Measurements from ENCODE around the gene DYRK1A. TPM values are rescaled to one million over a fixed set of nuclear protein-coding genes. Genes with fewer than 3 reads are reported as not detected.

DYRK1A gene
- total RNA-seq, 1 donor from 2014 or later = 88.8 TPM

GRCh38 chr21:37383784-37384311 is 17.3 kb downstream of the DYRK1A start:
- intact Hi-C loops (cut with micrococcal nuclease) = loop anchor here (2.0 kb wide), 1 partner anchor 13 kb away; no protein-coding TSS in a partner anchor

DNA sequence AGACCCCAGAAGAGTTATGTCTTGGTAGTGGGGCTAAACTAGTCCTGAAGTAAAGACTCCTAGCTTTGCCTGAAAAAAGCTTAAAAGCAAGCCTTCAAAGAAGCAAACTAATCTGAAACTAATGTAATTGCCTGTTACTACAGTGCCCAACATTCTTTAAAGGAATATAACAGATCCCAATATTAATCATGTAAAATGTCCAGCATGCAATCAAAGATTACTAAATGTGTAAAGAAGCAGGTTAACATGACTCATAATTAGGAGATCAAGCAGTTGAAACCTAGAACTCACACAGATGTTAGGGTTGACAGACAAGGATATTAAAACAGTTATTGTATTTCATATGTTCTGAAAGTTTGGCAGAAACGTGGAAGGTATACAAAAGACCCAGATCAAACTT is 17.8 kb downstream of the DYRK1A start:
- intact Hi-C loops (cut with micrococcal nuclease) = loop anchor here (2.0 kb wide), 1 partner anchor 14 kb away; no protein-coding TSS in a partner anchor

GRCh38 chr21:37385179-37385765 is 18.7 kb downstream of the DYRK1A start:
- intact Hi-C loops (cut with micrococcal nuclease) = loop anchor here (2.0 kb wide), 1 partner anchor 14 kb away; no protein-coding TSS in a partner anchor

- intact Hi-C loops (cut with micrococcal nuclease) = no loop called here
These were observed 19.6 kb downstream of the DYRK1A start for GRCh38 chr21:37386151-37386550.

GRCh38 chr21:37389456-37389855 is 22.9 kb downstream of the DYRK1A start:
- intact Hi-C loops (cut with micrococcal nuclease) = no loop called here

DNA sequence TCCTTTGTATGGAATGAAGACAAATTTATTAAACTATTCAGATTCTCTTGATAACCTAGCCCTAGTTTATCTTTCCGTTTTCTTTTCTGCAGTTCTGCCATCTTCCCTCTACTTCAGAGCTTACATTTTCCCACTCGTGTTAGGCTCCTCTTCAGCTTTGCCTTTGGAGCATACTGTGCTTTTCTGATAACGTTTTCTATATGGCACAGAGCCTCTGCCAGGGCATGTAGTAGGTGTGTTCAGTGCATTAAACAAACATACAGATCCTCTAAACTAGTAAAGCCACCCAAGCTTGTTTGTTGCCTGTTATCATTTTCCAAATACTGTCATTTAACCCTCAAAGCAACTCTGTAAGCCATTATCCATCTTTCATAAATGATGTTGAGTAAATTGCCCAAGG is 25.1 kb downstream of the DYRK1A start:
- intact Hi-C loops (cut with micrococcal nuclease) = loop anchor here (2.0 kb wide), 1 partner anchor 13 kb away; no protein-coding TSS in a partner anchor

DNA sequence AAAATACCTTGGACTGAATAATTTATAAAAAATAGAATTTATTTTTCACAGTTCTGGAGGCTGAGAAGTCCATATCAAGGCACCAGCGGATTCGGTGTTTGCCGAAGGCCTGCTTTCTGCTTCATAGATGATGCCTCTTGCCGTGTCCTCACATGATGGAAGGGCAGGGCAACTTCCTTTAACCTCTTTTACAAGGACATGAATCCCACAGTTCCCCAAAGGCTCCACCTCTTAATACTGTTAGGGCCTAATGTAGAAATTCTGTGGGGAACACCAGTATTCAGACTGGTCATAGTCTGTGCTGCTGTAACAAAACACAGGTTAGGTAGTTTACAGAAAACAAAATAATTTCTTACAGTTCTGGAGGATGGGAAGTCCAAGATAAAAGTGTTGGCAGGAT is 25.9 kb downstream of the DYRK1A start:
- intact Hi-C loops (cut with micrococcal nuclease) = loop anchor here (2.0 kb wide), 1 partner anchor 14 kb away; no protein-coding TSS in a partner anchor

DNA sequence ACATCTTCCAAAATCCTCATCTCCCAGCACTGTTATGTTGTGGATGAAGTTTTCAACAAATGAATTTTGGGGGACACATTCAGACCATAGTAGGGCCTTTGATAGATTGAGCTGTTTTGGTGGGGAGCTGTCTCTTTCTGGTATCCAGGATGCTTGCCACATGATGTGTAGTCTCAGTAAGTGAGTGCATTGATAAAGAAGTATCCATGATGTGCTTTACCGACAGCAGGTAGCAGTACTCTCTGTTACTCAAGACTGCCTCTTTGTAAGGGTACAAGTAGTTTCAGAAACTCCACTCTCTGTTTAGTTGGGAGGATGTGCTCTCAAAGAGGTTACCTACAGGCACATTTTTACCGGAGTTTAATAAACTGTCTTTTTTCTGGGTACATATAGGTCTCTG is 26.5 kb downstream of the DYRK1A start:
- intact Hi-C loops (cut with micrococcal nuclease) = loop anchor here (2.0 kb wide), 1 partner anchor 14 kb away; no protein-coding TSS in a partner anchor

DNA sequence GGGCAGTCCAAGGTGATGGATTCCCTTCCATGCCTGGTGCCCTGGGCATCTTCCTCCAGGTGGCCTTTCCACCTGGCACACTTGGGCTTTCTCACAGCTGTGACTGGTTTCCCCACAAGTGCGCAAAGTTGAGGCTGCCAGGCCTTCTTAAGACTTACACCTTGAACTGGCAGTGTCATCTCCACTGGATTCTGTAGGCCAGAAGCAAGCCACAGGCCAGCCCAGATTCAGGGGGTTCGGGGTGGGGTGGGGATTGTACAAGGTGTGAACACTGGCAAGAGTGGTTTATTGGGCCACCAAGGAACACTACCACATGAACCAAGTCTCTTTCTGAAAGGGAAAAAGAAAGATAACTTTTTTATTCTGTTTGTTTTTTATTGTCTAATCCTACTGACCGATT is 27.2 kb downstream of the DYRK1A start:
- intact Hi-C loops (cut with micrococcal nuclease) = loop anchor here (2.0 kb wide), 1 partner anchor 15 kb away; no protein-coding TSS in a partner anchor

- intact Hi-C loops (cut with micrococcal nuclease) = no loop called here
These were observed 29.4 kb downstream of the DYRK1A start for GRCh38 chr21:37395961-37396360.

GRCh38 chr21:37396855-37397254 is 30.3 kb downstream of the DYRK1A start:
- intact Hi-C loops (cut with micrococcal nuclease) = no loop called here

DNA sequence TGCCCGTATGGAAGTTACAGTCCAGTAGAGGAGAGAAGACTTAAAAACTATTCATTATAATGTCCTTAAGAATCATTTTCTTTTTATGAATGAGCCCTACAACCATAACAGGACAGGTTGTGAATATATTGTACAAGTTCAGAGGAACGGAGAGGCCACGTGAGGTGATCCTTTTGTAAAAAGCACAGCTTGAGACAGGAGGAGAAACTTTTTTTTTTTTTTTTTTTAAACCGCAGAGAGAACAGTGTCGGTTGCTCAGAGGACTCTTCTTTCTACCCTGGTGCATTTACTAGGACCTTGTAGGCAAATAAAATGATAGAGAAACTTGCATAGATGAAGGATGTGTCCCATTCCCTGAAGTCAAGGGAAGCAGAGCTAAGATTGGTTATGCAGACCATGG is 32.1 kb downstream of the DYRK1A start:
- intact Hi-C loops (cut with micrococcal nuclease) = no loop called here

DNA sequence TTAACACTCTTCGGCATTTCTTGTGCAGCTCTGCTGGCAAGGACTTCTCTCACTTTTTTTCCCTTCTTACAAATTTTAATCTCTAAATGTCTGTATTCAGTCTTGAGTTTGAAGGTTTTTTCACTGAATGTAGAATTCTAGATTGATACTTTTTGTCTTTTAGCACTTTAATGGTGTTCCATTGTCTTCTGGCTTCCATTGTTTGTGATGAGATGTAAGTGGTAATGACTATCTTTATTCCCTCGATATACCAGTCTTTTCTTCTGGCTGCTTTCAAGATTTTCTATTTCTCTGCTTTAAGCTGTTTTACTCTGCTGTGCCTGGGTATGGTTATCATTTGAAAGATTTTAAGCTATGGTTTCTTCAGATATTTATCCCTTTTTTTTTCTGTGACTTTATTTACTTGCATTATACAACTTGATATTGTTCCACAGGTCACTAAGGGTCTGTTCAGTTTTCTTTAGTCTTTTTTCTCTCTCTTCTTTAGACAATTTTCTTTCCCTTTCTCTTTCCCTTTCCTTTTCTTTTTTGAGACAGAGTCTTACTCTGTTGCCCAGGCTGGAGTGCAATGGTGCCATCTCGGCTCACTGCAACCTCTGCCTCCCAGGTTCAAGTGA is 35.8 kb downstream of the DYRK1A start:
- intact Hi-C loops (cut with micrococcal nuclease) = no loop called here

- intact Hi-C loops (cut with micrococcal nuclease) = loop anchor here (5.0 kb wide), 1 partner anchor 33 kb away; no protein-coding TSS in a partner anchor
These were observed 39.1 kb downstream of the DYRK1A start for GRCh38 chr21:37405629-37406028.

GRCh38 chr21:37407719-37408420 is 41.3 kb downstream of the DYRK1A start:
- intact Hi-C loops (cut with micrococcal nuclease) = loop anchor here (5.0 kb wide), 1 partner anchor 36 kb away; no protein-coding TSS in a partner anchor

- intact Hi-C loops (cut with micrococcal nuclease) = loop anchor here (5.0 kb wide), 1 partner anchor 36 kb away; no protein-coding TSS in a partner anchor
These were observed 42.1 kb downstream of the DYRK1A start for GRCh38 chr21:37408464-37409193.

DNA sequence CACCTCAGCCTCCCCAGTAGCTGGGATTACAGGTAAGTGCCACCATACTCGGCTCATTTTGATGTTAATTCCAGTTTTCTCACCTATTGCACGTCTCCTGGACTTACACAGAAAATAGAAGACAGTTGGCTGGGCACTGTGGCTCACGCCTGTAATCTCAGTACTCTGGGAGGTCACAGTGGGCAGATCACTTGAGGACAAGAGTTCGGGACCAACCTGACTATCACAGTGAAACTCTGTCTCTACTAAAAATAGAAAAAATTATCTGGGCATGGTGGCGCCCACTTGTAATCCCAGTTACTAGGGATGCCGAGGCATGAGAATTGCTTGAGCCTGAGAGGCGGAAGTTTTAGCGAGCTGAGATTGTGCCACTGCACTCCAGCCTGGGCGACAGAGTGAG is 44.1 kb downstream of the DYRK1A start:
- intact Hi-C loops (cut with micrococcal nuclease) = no loop called here

DNA sequence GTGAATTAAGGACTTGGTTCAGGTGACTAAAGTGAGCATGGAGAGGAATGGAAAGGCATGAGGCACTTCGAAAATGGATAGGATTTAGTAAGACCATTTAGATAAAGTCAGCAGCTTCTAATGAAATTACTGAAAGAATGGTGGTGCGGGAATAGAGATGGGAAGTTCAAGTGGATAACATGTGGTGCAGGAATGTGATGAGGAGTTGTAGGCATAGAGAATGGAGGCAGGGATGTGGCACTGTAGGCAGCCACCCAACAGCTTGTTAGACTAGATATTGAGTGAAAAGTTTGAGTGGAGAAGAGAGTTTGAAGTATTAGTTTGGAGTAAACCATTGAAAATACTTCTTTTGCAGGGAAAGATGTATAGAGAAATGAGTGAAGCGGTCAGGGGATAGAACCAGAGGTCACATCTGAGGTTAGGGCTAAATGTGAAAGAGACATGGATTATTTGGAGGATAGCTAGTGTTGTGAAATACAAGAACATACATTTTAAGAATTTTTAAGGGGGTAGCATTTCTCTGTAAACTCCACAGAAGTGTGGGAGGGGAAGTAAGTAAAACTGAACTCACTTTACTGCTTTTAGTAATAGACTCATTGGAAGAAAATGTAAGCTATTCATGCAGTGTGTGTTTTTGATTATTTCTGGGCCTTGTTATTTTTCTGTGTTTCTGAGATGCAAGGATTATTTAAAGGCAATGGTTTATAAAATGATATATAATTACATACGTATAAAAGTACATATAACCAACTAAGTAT is 46.2 kb downstream of the DYRK1A start:
- intact Hi-C loops (cut with micrococcal nuclease) = no loop called here

DNA sequence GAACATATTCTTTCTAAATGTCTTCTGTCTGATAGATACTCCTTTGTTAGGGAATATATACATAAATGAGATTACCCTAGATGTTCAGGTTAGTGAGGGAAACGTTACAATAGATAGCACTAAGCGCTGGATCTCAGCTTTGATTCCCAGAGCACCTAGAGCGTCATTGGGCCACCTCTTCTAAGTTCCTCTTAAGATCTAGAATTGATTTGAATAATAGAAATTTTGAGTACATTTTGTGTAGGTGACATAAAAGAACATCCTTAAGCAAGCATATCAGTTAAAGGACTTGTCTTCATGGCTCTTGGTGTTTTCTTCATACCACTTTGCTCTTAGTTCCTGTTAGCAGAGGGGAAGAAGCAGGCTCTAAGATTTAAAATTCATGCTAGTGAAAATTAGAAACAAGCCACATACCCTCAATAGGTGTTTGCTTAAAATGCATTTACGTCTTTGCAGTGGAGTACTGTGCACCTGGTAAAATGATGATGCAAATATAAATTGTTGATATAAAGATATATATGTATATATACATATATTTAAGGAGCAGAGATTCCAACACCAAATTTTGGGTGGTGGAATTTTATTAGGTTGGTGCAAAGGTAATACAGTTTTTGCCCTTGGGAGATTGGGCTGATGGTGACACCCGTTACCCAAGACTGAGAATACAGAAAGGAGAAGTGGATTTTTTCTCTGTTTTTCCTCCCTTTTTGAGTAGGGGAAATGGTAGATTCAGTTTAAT is 47.1 kb downstream of the DYRK1A start:
- intact Hi-C loops (cut with micrococcal nuclease) = no loop called here

All from T-helper 2 cell treated with Interferon-gamma antibody and Interleukin-4, amounts not matched to agents 100 ng/mL and 5 ng/mL, for 36 hours (primary cell).